IMR-90 (cell line): Measurements from ENCODE around the gene TUBA1A. TPM values are rescaled to one million over a fixed set of nuclear protein-coding genes. Genes with fewer than 3 reads are reported as not detected.

Experiments used
- ATAC-seq: fragments of 200-7000 bp; cut with Tn5 transposase; 2 replicates; pipeline ENCODE4 v1.9.1; 2020; ENCODE audit warnings: low read depth, mild to moderate bottlenecking, moderate library complexity
- BruUV-seq: library from RNA; stranded (reverse); fragments of 400-500 nt; replicated peaks from 2 replicates; lab custom pipeline; 2021; lab: Mats Ljungman, UMichigan
- CTCF ChIA-PET: fragments of 300-600 bp; formaldehyde crosslinking; extraction: SDS; loops from one replicate; lab custom pipeline; 2021; ENCODE audit warnings: antibody characterized with exemption; lab: Yijun Ruan, JAX
- POLR2A ChIA-PET: fragments of 300-600 bp; sonication (Branson Sonifier 250); formaldehyde crosslinking; loops from one replicate; lab custom pipeline; 2022; ENCODE audit warnings: antibody characterized with exemption; ENCODE audit not compliant: unreplicated experiment; lab: Charles Lee
- DNase-seq: peaks from one replicate; pipeline ENCODE4 v3.0.0; 2013
- H2AFZ ChIP-seq: replicated peaks from 2 replicates; pipeline ENCODE3; 2013; ENCODE audit warnings: low read length, mild to moderate bottlenecking; ENCODE audit not compliant: poor library complexity
- H2AK5ac ChIP-seq: 2 replicates; pipeline ENCODE4 v1.6.1; 2013; ENCODE audit warnings: low read depth, low read length, inconsistent platforms
- H2AK9ac ChIP-seq: replicated peaks from 2 replicates; pipeline ENCODE3; 2013; ENCODE audit warnings: mild to moderate bottlenecking, low read depth, low read length, moderate library complexity; ENCODE audit not compliant: poor library complexity
- H2BK120ac ChIP-seq: 2 replicates; pipeline ENCODE4 v1.6.1; 2013; ENCODE audit warnings: low read depth, low read length, inconsistent platforms
- H2BK15ac ChIP-seq: 3 replicates; pipeline ENCODE4 v1.6.1; 2013; ENCODE audit warnings: low read depth, low read length, inconsistent platforms
- H2BK20ac ChIP-seq: 2 replicates; pipeline ENCODE4 v1.6.1; 2013; ENCODE audit warnings: low read depth, mild to moderate bottlenecking, inconsistent platforms, low read length, moderate library complexity
- H2BK5ac ChIP-seq: 2 replicates; pipeline ENCODE4 v1.6.1; 2013; ENCODE audit warnings: mild to moderate bottlenecking, low read depth, low read length, inconsistent platforms; ENCODE audit not compliant: poor library complexity, severe bottlenecking
- H3K14ac ChIP-seq: replicated peaks from 2 replicates; pipeline ENCODE4 v1.6.1; 2013; ENCODE audit warnings: low read depth, low read length, inconsistent platforms
- H3K18ac ChIP-seq: 2 replicates; pipeline ENCODE4 v1.6.1; 2013; ENCODE audit warnings: low read depth, low read length, control low read depth
- H3K23ac ChIP-seq: 2 replicates; pipeline ENCODE4 v1.6.1; 2013; ENCODE audit warnings: low read depth, low read length, inconsistent platforms
- H3K27ac ChIP-seq: 2 replicates; pipeline ENCODE4 v1.5.1; 2013; ENCODE audit warnings: mild to moderate bottlenecking, control low read depth, low read length; ENCODE audit not compliant: insufficient read depth
- H3K27me3 ChIP-seq: 2 replicates; pipeline ENCODE4 v1.6.1; 2013; ENCODE audit warnings: low read length; ENCODE audit not compliant: control insufficient read depth, insufficient read depth
- H3K36me3 ChIP-seq: 2 replicates; pipeline ENCODE4 v1.6.1; 2013; ENCODE audit warnings: low read length, mixed read lengths; ENCODE audit not compliant: control insufficient read depth, insufficient read depth
- H3K4ac ChIP-seq: 2 replicates; pipeline ENCODE4 v1.6.1; 2013; ENCODE audit warnings: low read depth, low read length, inconsistent platforms
- H3K4me1 ChIP-seq: 2 replicates; pipeline ENCODE4 v1.6.1; 2013; ENCODE audit warnings: low read length, mixed read lengths; ENCODE audit not compliant: control insufficient read depth, insufficient read depth
- H3K4me2 ChIP-seq: 2 replicates; pipeline ENCODE4 v1.6.1; 2013; ENCODE audit warnings: low read depth, mild to moderate bottlenecking, control low read depth, low read length, moderate library complexity
- H3K4me3 ChIP-seq: 2 replicates; pipeline ENCODE4 v1.5.1; 2013; ENCODE audit warnings: low read depth, mild to moderate bottlenecking, control low read depth, low read length, moderate library complexity; ENCODE audit not compliant: insufficient read depth
- H3K56ac ChIP-seq: 2 replicates; pipeline ENCODE4 v1.6.1; 2013; ENCODE audit warnings: low read length, inconsistent platforms; ENCODE audit not compliant: insufficient read depth; ENCODE audit errors: extremely low read depth
- H3K79me1 ChIP-seq, 2 experiments: 2 replicates each; pipeline ENCODE4 v1.6.1; 2013; ENCODE audit warnings: low read length in 2 of 2, inconsistent platforms in 1 of 2, low read depth in 1 of 2
- H3K9ac ChIP-seq: 2 replicates; pipeline ENCODE4 v1.6.1; 2013; ENCODE audit warnings: low read depth, low read length, control low read depth
- H3K9me1 ChIP-seq: 2 replicates; pipeline ENCODE4 v1.6.1; 2013; ENCODE audit warnings: low read length, inconsistent platforms; ENCODE audit not compliant: insufficient read depth
- H3K9me3 ChIP-seq: 2 replicates; pipeline ENCODE4 v1.6.1; 2013; ENCODE audit warnings: low read length; ENCODE audit not compliant: control insufficient read depth, insufficient read depth
- H4K20me1 ChIP-seq: 2 replicates; pipeline ENCODE4 v1.6.1; 2013; ENCODE audit warnings: low read length, inconsistent platforms; ENCODE audit not compliant: insufficient read depth
- H4K5ac ChIP-seq: 2 replicates; pipeline ENCODE4 v1.6.1; 2013; ENCODE audit warnings: mild to moderate bottlenecking, low read depth, low read length, control low read depth
- H4K8ac ChIP-seq, 2 experiments: 2 replicates each; pipeline ENCODE4 v1.6.1; 2013; ENCODE audit warnings: low read depth in 2 of 2, low read length in 2 of 2, control low read depth in 1 of 2, inconsistent platforms in 1 of 2
- H4K91ac ChIP-seq: 2 replicates; pipeline ENCODE4 v1.6.1; 2013; ENCODE audit warnings: low read depth, low read length, inconsistent platforms; ENCODE audit not compliant: insufficient read depth
- MAFK ChIP-seq: IDR thresholded peaks from 2 replicates; pipeline ENCODE4 v1.6.1; 2012; ENCODE audit warnings: low read depth, low read length, improper control_type of control experiment
- MXI1 ChIP-seq: IDR thresholded peaks from 2 replicates; pipeline ENCODE4 v1.6.1; 2012; ENCODE audit warnings: low read depth, mild to moderate bottlenecking, low read length, moderate library complexity, borderline replicate concordance
- RAD21 ChIP-seq: IDR thresholded peaks from 2 replicates; pipeline ENCODE4 v1.6.1; 2012; ENCODE audit warnings: low read length, improper control_type of control experiment
- WGBS, 2 experiments: methylation state at CpG; one replicate each; pipeline versions ENCODE4 v1.1.5 to v1.1.7; 2013; ENCODE audit warnings: missing lambda C conversion rate in 2 of 2; ENCODE audit not compliant: insufficient read length in 1 of 2; ENCODE audit errors: extremely low coverage in 2 of 2; 5-methylcytosine and 5-hydroxymethylcytosine counted together
- dilution Hi-C: fragments of 300-500 bp; cut with HindIII; formaldehyde crosslinking; loops from one replicate; pipeline ENCODE4 v1.14.3; 2018; ENCODE audit warnings: low sequenced_read_pairs; ENCODE audit not compliant: unreplicated experiment
- in situ Hi-C: fragments of 300-500 bp; cut with MboI; formaldehyde crosslinking; loops from 3 replicates; pipeline ENCODE4 v1.14.3; 2019; ENCODE audit warnings: low sequenced_read_pairs, inconsistent platforms, mixed read lengths
- intact Hi-C: fragments of 100-400 bp; cut with micrococcal nuclease; formaldehyde crosslinking; loops from 2 replicates; pipeline ENCODE4 v1.10.0; 2022
- polyA plus RNA-seq, 3 experiments: library from polyadenylated mRNA; depleted of rRNA; stranded (reverse); fragments of >200 nt; gene quantifications; 2 replicates each; pipeline ENCODE4 v1.2.3, GENCODE V29; 2012; ENCODE audit warnings: low replicate concordance in 1 of 3
- total RNA-seq: library from RNA; depleted of rRNA; stranded (reverse); fragments of >200 nt; gene quantifications from 2 replicates; pipeline ENCODE4 v1.2.3, GENCODE V29; 2012
- TF ChIP-seq, protein P1 (sequence below): conservative IDR thresholded peaks from 2 replicates; pipeline ENCODE4 v1.5.1; 2012; ENCODE audit warnings: mild to moderate bottlenecking, low read depth, low read length, improper control_type of control experiment

TUBA1A gene
- total and polyA plus RNA-seq, 2 of the 4 experiments (the other 2 are of a cell fraction) = 2,105 to 2,832 TPM

DNA sequence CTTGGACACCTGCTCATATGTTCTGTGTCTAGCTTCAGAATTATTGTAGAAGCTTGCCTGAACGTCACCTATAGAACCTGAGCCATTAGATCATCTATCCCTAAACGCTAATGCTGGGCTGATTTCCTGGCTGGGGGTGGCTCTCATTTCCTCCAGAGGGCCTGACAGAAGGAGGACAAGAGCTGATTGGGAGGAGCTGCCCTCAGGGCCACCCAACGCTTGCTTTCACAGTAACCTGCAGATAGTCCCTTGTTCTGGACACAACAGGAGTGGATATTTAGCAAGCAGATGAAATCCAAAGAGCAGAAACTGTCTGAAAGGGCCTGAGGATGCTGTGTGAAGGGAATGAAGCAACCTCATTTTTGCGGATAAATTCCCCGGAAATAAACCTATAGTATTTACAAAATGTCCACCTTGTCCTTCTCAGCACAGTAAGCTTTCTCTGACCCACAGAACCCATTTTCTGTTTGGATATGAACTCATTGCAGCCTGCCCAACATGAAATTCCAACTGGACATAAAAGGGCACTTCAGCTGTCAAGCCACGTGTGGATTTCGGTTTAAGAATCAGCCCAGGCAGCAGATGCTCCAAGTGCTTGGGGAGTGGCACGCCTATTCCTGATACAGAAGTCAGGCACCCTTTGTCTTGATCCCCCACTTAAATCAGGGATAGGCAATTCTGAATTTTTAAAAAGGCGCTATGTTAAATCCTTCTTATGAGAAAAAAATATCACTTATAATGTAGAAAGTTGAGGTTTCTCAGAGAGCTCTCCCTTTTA, 43.2 kb upstream of the TUBA1A start:
- H4K20me1 ChIP-seq = no peaks in the 10 kb centered on the region
- DNase-seq (no peak), ATAC-seq (no peak)
- intact Hi-C loops (no loop called here), in situ Hi-C loops (loop anchor here (10.0 kb wide), 1 partner anchor 47 kb away; the partner anchor contains the start of gene TUBA1A), dilution Hi-C loops (no loop called here)
- peak overlapping the region; percentile 97 for H3K14ac ChIP-seq
- H2BK20ac ChIP-seq = peak overlapping the region; percentile 73
- H3K9me3 ChIP-seq = no peaks in the 10 kb centered on the region
- H3K18ac ChIP-seq = peak overlapping the region; percentile 99
- H3K4me1 ChIP-seq = peaks cover 16% of the 10 kb centered on the region
- no peak overlapping the region for H3K4me3 ChIP-seq
- peak overlapping the region; percentile 54; the same call in 1 of the 2 replicates for H3K27ac ChIP-seq
- no peaks in the 10 kb centered on the region for H3K36me3 ChIP-seq
- H3K9me1 ChIP-seq = peaks cover 12% of the 10 kb centered on the region
- CTCF ChIA-PET = interaction anchor here (1.0 to 2.7 kb wide), 5 partner anchors 9 to 101 kb away, joined by 3 to 15 read pairs (median 4); partner anchors contain the start of gene TUBA1B
- H4K8ac ChIP-seq = peak overlapping the region; percentile 77 to 97
- peak overlapping the region; percentile 27 for H3K9ac ChIP-seq
- peak overlapping the region; percentile 98 for H3K23ac ChIP-seq
- H3K79me1 ChIP-seq = peaks cover 7 to 22% of the 10 kb centered on the region in 2 experiments; a peak in 3 of 4 replicates
- peak overlapping the region; percentile 92; the same call in 1 of the 2 replicates for H3K56ac ChIP-seq
- H4K91ac ChIP-seq = peak overlapping the region; percentile 57
- BruUV-seq = no TSS peak
- H3K4ac ChIP-seq = peak overlapping the region; percentile 98
- H2AFZ ChIP-seq = peak overlapping the region; percentile 88
- H3K4me2 ChIP-seq = peak overlapping the region; percentile 97
- TF ChIP-seq MAFK = no peak
- no peak for TF ChIP-seq RAD21
- TF ChIP-seq MXI1 = peak; percentile 73; the same call in 1 of the 2 replicates
- TF ChIP-seq, protein P1, sequence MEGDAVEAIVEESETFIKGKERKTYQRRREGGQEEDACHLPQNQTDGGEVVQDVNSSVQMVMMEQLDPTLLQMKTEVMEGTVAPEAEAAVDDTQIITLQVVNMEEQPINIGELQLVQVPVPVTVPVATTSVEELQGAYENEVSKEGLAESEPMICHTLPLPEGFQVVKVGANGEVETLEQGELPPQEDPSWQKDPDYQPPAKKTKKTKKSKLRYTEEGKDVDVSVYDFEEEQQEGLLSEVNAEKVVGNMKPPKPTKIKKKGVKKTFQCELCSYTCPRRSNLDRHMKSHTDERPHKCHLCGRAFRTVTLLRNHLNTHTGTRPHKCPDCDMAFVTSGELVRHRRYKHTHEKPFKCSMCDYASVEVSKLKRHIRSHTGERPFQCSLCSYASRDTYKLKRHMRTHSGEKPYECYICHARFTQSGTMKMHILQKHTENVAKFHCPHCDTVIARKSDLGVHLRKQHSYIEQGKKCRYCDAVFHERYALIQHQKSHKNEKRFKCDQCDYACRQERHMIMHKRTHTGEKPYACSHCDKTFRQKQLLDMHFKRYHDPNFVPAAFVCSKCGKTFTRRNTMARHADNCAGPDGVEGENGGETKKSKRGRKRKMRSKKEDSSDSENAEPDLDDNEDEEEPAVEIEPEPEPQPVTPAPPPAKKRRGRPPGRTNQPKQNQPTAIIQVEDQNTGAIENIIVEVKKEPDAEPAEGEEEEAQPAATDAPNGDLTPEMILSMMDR = no peak
- peak overlapping the region; percentile 89 for H2AK9ac ChIP-seq
- H4K5ac ChIP-seq = peak overlapping the region; percentile 62
- H2AK5ac ChIP-seq = peak overlapping the region; percentile 92
- POLR2A ChIA-PET = interaction anchor here (1.0 to 2.7 kb wide), 3 partner anchors 44 to 103 kb away, joined by 4 to 16 read pairs (median 8); partner anchors contain the start of genes TUBA1A and TUBA1B
- WGBS, 2 experiments = 58% methylated on average over 2 of the region's 9 CpGs; no CpG with 5 or more reads in 1 of the 2 experiments
- peak overlapping the region; percentile 97 for H2BK120ac ChIP-seq
- peak overlapping the region; percentile 94 for H2BK5ac ChIP-seq
- H3K27me3 ChIP-seq = no peaks in the 10 kb centered on the region
- peak overlapping the region; percentile 74 for H2BK15ac ChIP-seq
